ENCODE results near the gene C20orf173.

Gene C20orf173

DNA sequence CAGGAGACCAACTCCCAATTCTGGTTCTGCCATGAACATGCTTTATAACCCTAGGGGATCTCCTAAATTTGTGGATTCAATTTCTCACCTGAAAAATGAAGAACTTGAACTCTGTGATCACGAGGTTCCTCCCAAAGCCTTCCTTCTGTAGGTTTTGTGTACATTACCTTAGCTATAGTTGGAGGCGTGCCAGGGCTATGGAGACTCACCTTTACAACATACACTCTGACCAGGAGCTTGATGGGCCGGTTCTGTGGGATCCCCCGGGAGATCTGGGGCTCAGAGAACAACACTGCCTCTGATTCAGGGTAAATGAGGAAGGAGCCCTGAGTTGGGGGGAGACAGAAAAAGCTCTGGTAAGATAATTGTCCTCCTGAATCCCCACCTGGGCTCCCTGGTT lies 46.5 kb upstream of the C20orf173 start:
- H2BK5ac ChIP-seq (ENCODE audit: low read depth, low read length, poor library complexity, severe bottlenecking): no peak overlapping the region
- DNase-seq: no peak
- peaks cover 0 to 17% of the 10 kb centered on the region in 2 experiments for H3K27me3 ChIP-seq (ENCODE audit: control insufficient read depth in 1 of 2, insufficient read depth in 1 of 2, low read length in 2 of 2)
- no peaks in the 10 kb centered on the region for H3K79me1 ChIP-seq (replicated peaks; ENCODE audit: low read length, poor library complexity, severe bottlenecking)
- no peak overlapping the region for H4K91ac ChIP-seq (ENCODE audit: low read length)
- H3K4me1 ChIP-seq (ENCODE audit: control insufficient read depth, insufficient read depth, low read depth, low read length): no peaks in the 10 kb centered on the region
- peaks cover 5% of the 10 kb centered on the region for H3K9me3 ChIP-seq (ENCODE audit: control insufficient read depth, low read length)
- no peaks in the 10 kb centered on the region for H3K36me3 ChIP-seq (ENCODE audit: control insufficient read depth in 1 of 2, insufficient read depth in 2 of 2, low read depth in 1 of 2, low read length in 2 of 2)
- H2BK120ac ChIP-seq (ENCODE audit: low read depth, low read length): no peak overlapping the region
- H2AK5ac ChIP-seq (ENCODE audit: low read length, severe bottlenecking): no peak overlapping the region
- no peak overlapping the region for H3K27ac ChIP-seq (ENCODE audit: low read length, poor library complexity, severe bottlenecking)
- H3K18ac ChIP-seq (ENCODE audit: low read depth in 1 of 2, low read length in 2 of 2): no peak overlapping the region
- H2BK12ac ChIP-seq (ENCODE audit: low read length in 2 of 2): no peak overlapping the region
- H3K23ac ChIP-seq (ENCODE audit: low read length in 2 of 2): no peak overlapping the region
- H3K4ac ChIP-seq (ENCODE audit: low read depth in 1 of 2, low read length in 2 of 2): no peak overlapping the region
- no peak overlapping the region for H2BK15ac ChIP-seq (ENCODE audit: low read depth, poor library complexity, severe bottlenecking)
- no peak overlapping the region for H3K4me3 ChIP-seq (ENCODE audit: insufficient read depth in 1 of 2, low read depth in 1 of 2, low read length in 2 of 2)
- H2AFZ ChIP-seq (ENCODE audit: low read depth, low read length): no peak overlapping the region
- no peak overlapping the region for H3K9ac ChIP-seq (ENCODE audit: low read length)
- 77% methylated on average over 3 of the region's 4 CpGs for WGBS
- H3K14ac ChIP-seq (ENCODE audit: low read length in 2 of 2): no peak overlapping the region
- no peak overlapping the region for H4K8ac ChIP-seq (ENCODE audit: low read length)
- no peak overlapping the region for H3K4me2 ChIP-seq (ENCODE audit: low read length, poor library complexity, severe bottlenecking)

GRCh38 chr20:35572838-35573237 lies 43.4 kb upstream of the C20orf173 start:
- no peak overlapping the region for H3K4ac ChIP-seq (ENCODE audit: low read depth in 1 of 2, low read length in 2 of 2)
- H3K79me1 ChIP-seq (replicated peaks; ENCODE audit: low read length, poor library complexity, severe bottlenecking): no peaks in the 10 kb centered on the region
- peaks cover 0 to 14% of the 10 kb centered on the region in 2 experiments for H3K27me3 ChIP-seq (ENCODE audit: control insufficient read depth in 1 of 2, insufficient read depth in 1 of 2, low read length in 2 of 2)
- 98% methylated on average over 4 of the region's 4 CpGs for WGBS
- H4K8ac ChIP-seq (ENCODE audit: low read length): no peak overlapping the region
- no peak overlapping the region for H3K23ac ChIP-seq (ENCODE audit: low read length in 2 of 2)
- no peak overlapping the region for H2BK15ac ChIP-seq (ENCODE audit: low read depth, poor library complexity, severe bottlenecking)
- H3K14ac ChIP-seq (ENCODE audit: low read length in 2 of 2): no peak overlapping the region
- H2AK5ac ChIP-seq (ENCODE audit: low read length, severe bottlenecking): no peak overlapping the region
- peaks cover 5% of the 10 kb centered on the region for H3K9me3 ChIP-seq (ENCODE audit: control insufficient read depth, low read length)
- H3K4me3 ChIP-seq (ENCODE audit: insufficient read depth in 1 of 2, low read depth in 1 of 2, low read length in 2 of 2): no peak overlapping the region
- no peak overlapping the region for H2BK120ac ChIP-seq (ENCODE audit: low read depth, low read length)
- H3K4me2 ChIP-seq (ENCODE audit: low read length, poor library complexity, severe bottlenecking): no peak overlapping the region
- no peak overlapping the region for H4K91ac ChIP-seq (ENCODE audit: low read length)
- H3K4me1 ChIP-seq (ENCODE audit: control insufficient read depth, insufficient read depth, low read depth, low read length): no peaks in the 10 kb centered on the region
- no peak for DNase-seq
- H2AFZ ChIP-seq (ENCODE audit: low read depth, low read length): no peak overlapping the region
- no peak overlapping the region for H2BK5ac ChIP-seq (ENCODE audit: low read depth, low read length, poor library complexity, severe bottlenecking)
- no peak overlapping the region for H3K9ac ChIP-seq (ENCODE audit: low read length)
- no peaks in the 10 kb centered on the region for H3K36me3 ChIP-seq (ENCODE audit: control insufficient read depth in 1 of 2, insufficient read depth in 2 of 2, low read depth in 1 of 2, low read length in 2 of 2)
- H2BK12ac ChIP-seq (ENCODE audit: low read length in 2 of 2): no peak overlapping the region
- no peak overlapping the region for H3K18ac ChIP-seq (ENCODE audit: low read depth in 1 of 2, low read length in 2 of 2)
- no peak overlapping the region for H3K27ac ChIP-seq (ENCODE audit: low read length, poor library complexity, severe bottlenecking)

GRCh38 chr20:35571555-35571954 lies 42.1 kb upstream of the C20orf173 start:
- Histone ChIP-seq H4K8ac (ENCODE audit: low read length) (no peak overlapping the region), H3K4me1 (ENCODE audit: control insufficient read depth, insufficient read depth, low read depth, low read length) (no peaks in the 10 kb centered on the region), H2BK12ac (ENCODE audit: low read length in 2 of 2) (no peak overlapping the region), H3K9ac (ENCODE audit: low read length) (no peak overlapping the region), H3K14ac (ENCODE audit: low read length in 2 of 2) (no peak overlapping the region), H2BK5ac (ENCODE audit: low read depth, low read length, poor library complexity, severe bottlenecking) (no peak overlapping the region), H3K4me2 (ENCODE audit: low read length, poor library complexity, severe bottlenecking) (no peak overlapping the region), H3K36me3 (ENCODE audit: control insufficient read depth in 1 of 2, insufficient read depth in 2 of 2, low read depth in 1 of 2, low read length in 2 of 2) (no peaks in the 10 kb centered on the region), H2BK120ac (ENCODE audit: low read depth, low read length) (no peak overlapping the region), H4K91ac (ENCODE audit: low read length) (no peak overlapping the region), H3K27ac (ENCODE audit: low read length, poor library complexity, severe bottlenecking) (no peak overlapping the region), H3K79me1 (replicated peaks; ENCODE audit: low read length, poor library complexity, severe bottlenecking) (no peaks in the 10 kb centered on the region), H3K4ac (ENCODE audit: low read depth in 1 of 2, low read length in 2 of 2) (no peak overlapping the region), H2AFZ (ENCODE audit: low read depth, low read length) (no peak overlapping the region), H3K9me3 (ENCODE audit: control insufficient read depth, low read length) (peaks cover 5% of the 10 kb centered on the region), H2AK5ac (ENCODE audit: low read length, severe bottlenecking) (no peak overlapping the region), H3K23ac (ENCODE audit: low read length in 2 of 2) (no peak overlapping the region), H3K18ac (ENCODE audit: low read depth in 1 of 2, low read length in 2 of 2) (no peak overlapping the region), H3K27me3 (ENCODE audit: control insufficient read depth in 1 of 2, insufficient read depth in 1 of 2, low read length in 2 of 2) (peaks cover 0 to 12% of the 10 kb centered on the region in 2 experiments), H3K4me3 (ENCODE audit: insufficient read depth in 1 of 2, low read depth in 1 of 2, low read length in 2 of 2) (no peak overlapping the region), H2BK15ac (ENCODE audit: low read depth, poor library complexity, severe bottlenecking) (no peak overlapping the region)
- DNase-seq: no peak

- no peak overlapping the region for H3K27ac ChIP-seq (ENCODE audit: low read length, poor library complexity, severe bottlenecking)
- H2BK120ac ChIP-seq (ENCODE audit: low read depth, low read length): no peak overlapping the region
- no peak overlapping the region for H3K18ac ChIP-seq (ENCODE audit: low read depth in 1 of 2, low read length in 2 of 2)
- H3K4me2 ChIP-seq (ENCODE audit: low read length, poor library complexity, severe bottlenecking): no peak overlapping the region
- no peak overlapping the region for H3K23ac ChIP-seq (ENCODE audit: low read length in 2 of 2)
- WGBS: 25% methylated on average over 2 of the region's 2 CpGs
- no peak for DNase-seq
- no peak overlapping the region for H4K91ac ChIP-seq (ENCODE audit: low read length)
- peaks cover 5% of the 10 kb centered on the region for H3K9me3 ChIP-seq (ENCODE audit: control insufficient read depth, low read length)
- peaks cover 0 to 5% of the 10 kb centered on the region in 2 experiments for H3K36me3 ChIP-seq (ENCODE audit: control insufficient read depth in 1 of 2, insufficient read depth in 2 of 2, low read depth in 1 of 2, low read length in 2 of 2)
- no peak overlapping the region for H3K4ac ChIP-seq (ENCODE audit: low read depth in 1 of 2, low read length in 2 of 2)
- no peak overlapping the region for H2BK12ac ChIP-seq (ENCODE audit: low read length in 2 of 2)
- H2AFZ ChIP-seq (ENCODE audit: low read depth, low read length): no peak overlapping the region
- H4K8ac ChIP-seq (ENCODE audit: low read length): no peak overlapping the region
- peaks cover 0 to 4% of the 10 kb centered on the region in 2 experiments for H3K27me3 ChIP-seq (ENCODE audit: control insufficient read depth in 1 of 2, insufficient read depth in 1 of 2, low read length in 2 of 2)
- H3K79me1 ChIP-seq (replicated peaks; ENCODE audit: low read length, poor library complexity, severe bottlenecking): no peaks in the 10 kb centered on the region
- no peak overlapping the region for H3K4me3 ChIP-seq (ENCODE audit: insufficient read depth in 1 of 2, low read depth in 1 of 2, low read length in 2 of 2)
- H2BK15ac ChIP-seq (ENCODE audit: low read depth, poor library complexity, severe bottlenecking): no peak overlapping the region
- H3K9ac ChIP-seq (ENCODE audit: low read length): no peak overlapping the region
- H3K14ac ChIP-seq (ENCODE audit: low read length in 2 of 2): no peak overlapping the region
- H2BK5ac ChIP-seq (ENCODE audit: low read depth, low read length, poor library complexity, severe bottlenecking): no peak overlapping the region
- H3K4me1 ChIP-seq (ENCODE audit: control insufficient read depth, insufficient read depth, low read depth, low read length): no peaks in the 10 kb centered on the region
- no peak overlapping the region for H2AK5ac ChIP-seq (ENCODE audit: low read length, severe bottlenecking)
Observed at GRCh38 chr20:35568645-35569044, 39.2 kb upstream of the C20orf173 start.
